Stimulated activated CD8-positive, alpha-beta memory T cell treated with anti-CD3 and anti-CD28 coated beads, Interleukin-15, amount 100 ng/mL, for 48 hours (primary cell): ENCODE measurements around the gene ARHGAP15.
"Not testable (repeated sequence)": the region's sequence is repeated elsewhere in the genome, so short reads cannot be mapped to it uniquely, and the experiment has no call there.

Experiments
- DNase-seq, 2 donors: peaks; one replicate each; pipeline ENCODE4 v3.0.0-alpha.2; 2020; ENCODE audit warnings: low read depth in 2 of 2

Gene ARHGAP15

DNA sequence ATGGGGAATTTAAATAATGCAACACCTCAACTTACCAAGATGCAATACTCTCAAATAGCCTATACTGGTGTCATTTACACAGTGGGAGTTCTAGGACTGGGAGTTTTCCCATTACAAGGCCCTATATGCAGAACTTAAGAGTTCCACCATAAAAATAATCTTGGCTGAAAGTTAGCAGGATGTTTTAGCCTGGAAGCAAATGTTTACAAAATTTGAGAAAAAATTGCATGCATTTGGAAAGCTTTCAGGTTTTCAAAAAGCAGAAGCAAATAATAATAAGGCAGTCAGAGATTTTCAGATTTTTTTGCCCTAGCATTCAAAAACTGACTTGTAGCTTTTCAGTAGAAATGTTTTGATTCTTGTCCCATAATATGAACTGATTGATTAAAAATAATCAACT lies 397.3 kb downstream of the ARHGAP15 start:
- no peak for DNase-seq

DNA sequence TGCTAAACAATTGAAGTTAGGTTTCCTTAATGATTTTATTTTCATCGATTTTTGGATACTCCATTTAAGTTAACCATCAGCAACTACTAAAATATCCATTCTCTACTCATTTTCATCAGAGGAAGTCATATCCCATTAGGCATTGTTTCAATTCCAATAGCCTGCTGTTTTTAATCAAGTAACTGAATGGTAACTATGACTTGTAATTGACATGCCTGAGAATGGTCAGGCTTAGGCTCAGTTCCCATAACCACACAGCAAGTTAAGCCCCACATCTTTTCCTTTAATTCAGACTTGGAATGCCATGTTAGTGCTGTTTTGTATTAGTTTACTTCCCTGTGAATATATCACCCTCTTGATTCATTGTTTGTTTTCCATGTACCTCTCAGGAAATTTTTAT lies 398.8 kb downstream of the ARHGAP15 start:
- no peak for DNase-seq

DNA sequence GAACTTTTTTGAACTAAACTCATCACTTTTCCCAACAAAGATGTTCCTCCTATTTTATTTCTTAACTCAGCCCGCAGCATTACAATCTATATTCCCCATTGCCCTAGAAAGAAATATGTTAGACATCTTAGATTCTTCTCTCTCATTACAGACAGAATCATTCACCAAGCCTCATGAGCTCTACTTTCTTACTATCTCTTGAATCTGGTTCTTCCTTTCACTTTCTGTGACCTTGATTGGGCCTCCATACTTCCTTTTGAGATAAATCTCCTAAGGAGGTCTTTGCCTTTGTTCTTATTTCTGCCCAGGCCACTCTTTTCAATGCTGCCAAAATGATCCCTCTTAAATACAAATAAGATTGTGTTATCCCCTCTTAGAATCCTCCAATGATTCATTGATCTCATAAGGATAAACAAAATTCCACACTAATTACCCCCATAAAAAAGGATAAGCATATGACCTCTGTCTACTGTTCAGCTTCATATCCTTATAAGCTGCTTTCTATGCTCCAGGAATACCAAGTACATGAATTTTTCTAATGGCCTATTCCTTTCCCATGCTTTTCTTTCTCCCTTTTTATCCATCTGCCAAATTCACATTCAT lies 400.0 kb downstream of the ARHGAP15 start:
- no peak for DNase-seq

DNA sequence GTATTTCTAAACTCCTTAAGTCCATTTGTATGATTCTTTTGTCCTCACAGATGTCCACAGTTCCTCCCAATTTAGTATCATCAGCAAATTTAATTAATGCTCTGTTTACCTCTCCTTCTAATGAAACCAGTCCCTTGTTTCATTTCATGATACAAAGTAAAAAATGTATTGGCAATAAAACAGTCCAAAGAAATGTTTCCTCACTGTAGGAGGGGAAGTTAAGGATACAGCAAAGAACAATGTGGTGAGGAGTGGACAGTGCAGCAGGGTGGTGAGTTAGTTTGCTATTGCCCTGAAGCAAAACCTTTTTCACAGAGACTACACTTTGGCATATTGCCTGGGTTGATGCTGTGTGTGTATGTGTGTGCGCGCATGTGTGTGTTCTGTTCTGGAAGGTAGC lies 401.5 kb downstream of the ARHGAP15 start:
- no peak for DNase-seq

DNA sequence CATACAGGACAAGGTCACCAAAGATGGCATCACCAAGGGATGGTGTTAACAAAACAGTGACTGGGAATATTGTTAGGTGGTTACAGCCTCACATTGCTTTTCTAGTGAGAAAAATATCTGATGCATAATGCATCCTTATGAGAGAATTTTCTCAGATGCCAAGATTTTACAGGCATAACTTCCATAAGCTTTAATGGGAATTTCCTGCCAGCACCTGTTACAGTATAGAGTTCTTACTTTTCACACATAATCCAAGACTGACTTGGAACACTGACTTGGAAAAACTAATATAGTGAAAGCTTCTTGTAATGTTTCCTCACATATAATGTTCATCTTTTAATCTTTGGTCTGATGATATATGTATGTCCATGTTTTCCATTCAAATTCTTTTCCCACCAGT lies 402.8 kb downstream of the ARHGAP15 start:
- DNase-seq, result no peak

DNA sequence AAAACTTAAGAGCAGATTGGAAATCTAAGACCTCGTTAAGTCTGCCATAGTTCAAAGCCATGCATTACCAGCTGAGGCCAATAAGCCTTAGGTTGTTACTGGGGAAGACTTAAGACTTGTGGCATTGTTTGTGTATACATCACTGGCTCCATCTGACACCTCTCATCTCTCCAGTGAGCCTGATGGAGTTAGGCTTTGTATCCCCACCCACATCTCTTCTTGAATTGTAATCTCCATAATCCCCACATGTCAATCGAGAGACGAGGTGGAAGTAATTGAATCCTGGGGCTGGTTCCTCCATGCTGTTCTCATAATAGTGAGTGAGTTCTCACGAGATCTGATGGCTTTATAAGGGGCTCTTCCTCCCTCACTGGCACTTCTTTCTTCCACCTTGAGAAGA lies 404.6 kb downstream of the ARHGAP15 start:
- DNase-seq, result no peak

DNA sequence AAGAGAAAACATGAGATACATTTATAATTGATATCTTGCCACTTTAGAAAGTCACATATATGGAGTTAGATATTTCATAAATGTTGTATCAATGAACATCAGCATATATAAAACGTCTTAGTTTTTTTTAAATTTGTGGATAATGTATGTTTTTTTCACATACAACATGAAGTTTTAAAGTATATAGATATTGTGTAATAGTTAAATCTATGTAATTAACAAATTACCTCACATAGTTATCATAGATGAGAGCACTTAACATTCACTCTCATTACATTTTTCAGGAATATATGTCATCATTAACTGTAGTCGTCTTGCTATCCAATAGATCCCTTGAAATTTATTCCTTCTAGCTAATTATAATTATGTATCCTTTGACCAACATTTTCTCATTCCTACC lies 406.6 kb downstream of the ARHGAP15 start:
- no peak for DNase-seq

DNA sequence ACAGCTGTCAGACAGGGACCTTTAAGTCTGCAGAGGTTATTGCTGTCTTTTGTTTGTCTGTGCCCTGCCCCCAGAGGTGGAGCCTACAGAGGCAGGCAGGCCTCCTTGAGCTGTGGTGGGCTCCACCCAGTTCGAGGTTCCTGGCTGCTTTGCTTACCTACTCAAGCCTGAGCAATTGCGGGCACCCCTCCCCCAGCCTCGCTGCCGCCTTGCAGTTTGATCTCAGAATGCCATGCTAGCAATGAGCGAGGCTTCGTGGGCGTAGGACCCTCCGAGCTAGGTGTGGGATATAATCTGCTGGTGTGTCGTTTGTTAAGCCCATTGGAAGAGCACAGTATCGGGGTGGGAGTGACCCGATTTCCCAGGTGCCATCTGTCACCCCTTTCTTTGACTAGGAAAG lies 412.7 kb downstream of the ARHGAP15 start:
- not testable (repeated sequence) for DNase-seq

DNA sequence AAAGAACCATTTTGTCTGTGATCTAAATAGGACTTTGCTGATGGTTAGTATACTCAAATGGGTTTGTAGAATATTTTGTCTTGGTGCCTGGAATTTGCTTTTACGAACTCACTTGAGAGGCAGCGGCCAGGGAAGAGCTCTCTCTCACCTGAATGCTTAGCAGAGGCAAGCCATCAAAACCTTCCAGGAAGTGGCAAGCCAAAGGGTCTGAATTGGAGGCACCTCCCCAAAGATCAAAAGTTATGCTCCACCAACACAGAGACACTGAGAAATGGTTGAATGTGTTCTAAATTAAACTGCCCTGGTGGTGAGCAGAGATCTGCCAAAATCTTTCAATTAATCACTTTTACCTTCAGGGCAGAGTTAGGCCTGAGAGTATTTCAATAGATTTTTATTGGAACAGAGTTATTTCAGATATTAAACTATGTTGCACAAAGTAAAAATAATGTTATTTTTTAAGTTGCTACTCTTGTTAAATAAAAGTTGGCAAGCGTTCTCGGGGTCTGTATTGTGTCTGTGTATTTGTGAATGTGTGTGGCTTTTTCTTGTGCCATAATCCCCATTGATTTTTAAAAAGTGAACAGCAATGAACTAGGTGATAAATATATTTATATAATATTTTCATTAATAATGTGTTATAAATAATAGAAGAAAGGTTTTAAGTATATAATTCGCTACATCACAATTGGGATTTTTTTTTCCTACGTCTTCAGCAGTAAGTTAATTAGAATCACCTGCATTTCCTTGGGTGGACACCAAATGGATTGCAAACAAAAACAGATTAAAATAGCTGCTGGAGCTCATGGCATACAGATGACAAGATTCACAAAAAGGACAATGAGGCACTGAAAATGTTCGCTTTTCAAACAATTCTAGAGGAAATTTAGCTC lies 416.1 kb downstream of the ARHGAP15 start:
- DNase-seq, result no peak

DNA sequence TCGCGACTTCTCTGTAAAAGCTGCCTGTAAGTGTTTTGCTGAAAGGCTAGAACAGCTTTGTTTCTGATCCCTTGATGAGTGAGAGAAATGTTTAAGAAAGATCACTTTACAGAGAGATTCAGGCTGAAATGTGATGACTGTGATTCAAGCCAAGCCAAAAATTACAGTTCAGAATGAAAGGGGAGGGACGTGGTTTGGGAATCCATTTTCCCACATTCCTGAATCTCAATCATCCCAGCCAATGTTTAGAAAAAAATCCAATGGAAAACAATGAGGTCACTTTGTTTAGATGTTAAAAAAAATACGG lies 416.7 kb downstream of the ARHGAP15 start:
- DNase-seq, result no peak

DNA sequence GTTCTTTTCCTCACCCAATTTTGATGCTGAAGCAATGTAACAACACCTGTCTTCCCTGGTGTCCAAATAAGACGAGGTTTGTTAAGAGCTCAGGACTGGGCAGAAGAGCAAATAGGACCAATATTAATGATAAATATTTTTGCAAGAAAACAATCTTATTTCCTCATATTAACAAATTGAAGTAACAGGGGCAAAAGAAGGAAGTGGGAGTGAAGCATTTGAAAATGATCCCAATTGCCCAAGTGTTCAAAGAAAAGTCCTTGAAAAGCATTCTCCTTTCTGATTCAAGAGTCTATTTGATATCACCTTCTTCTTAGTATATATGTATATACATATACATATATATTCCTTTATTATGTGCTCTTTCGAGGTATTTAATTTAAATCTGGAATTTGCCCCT lies 418.8 kb downstream of the ARHGAP15 start:
- DNase-seq, result no peak

DNA sequence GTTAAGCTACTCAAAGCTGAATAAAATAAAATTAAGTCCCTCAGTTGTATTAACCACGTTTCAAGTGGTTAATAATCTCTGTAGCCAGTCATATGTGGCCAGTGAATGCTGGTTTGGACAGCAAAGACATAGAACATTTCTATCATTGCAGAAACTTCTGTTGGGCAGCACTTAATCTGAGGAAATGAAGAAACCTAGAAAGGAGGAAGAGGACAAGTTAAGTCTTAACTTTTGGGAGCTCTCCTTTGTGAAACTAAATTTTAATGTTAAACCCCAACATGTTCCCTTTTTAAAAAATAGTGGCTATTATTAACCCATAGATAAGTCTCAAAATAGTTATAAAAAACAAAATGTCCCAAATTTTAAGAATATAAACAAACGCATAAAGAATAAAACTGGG lies 421.3 kb downstream of the ARHGAP15 start:
- no peak for DNase-seq

DNA sequence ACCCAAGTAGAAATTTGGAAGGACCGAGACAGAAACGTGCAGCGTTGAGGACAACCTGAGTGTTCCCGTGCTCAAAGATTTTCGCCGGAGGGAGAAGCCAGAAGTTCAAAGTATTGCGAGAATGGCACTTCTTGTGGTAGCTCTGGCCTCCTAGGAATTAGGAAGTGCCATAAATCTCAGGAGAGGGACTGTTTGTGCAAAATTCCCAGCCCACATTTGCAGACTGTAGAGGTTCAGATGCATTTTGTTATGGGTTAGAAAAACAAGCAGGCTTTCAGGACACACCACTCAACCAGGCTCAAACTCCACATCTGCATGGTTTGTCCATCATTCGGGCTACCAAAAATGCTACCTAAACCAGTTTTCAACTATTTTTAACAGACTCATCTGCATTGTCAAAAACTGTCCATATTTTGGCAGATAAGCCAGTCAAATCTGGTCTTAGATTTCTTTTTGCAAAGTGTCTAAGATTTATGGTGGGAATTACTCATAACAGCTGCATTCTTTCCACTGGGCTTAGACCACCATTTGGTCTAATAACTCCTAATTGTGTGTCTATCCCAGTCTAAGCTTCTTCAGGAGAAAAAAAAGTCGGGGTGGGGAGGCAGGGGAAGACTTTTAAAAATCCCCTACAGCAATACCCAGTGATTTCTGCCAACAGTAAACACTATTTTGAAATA lies 422.9 kb downstream of the ARHGAP15 start:
- DNase-seq, result no peak

DNA sequence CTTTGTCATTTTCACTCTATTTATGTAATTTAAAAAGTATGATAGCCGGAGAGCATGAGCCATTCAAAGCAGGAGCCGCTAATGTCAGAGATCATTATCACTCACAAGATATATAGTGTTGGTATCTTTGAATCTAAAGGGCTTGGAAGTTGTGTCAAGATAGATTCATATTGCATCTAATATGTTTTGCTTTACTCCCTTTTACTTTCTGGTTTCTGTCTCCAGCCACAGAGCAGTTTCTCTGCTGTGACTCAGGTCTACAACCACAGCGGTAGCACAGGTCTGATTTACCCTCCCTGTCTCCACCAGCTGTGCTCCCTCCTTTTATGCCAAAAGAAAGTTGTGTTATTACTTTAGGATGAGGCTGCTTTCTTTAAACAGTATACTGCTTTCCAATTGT lies 424.0 kb downstream of the ARHGAP15 start:
- DNase-seq, result peak; percentile 9 to 13

DNA sequence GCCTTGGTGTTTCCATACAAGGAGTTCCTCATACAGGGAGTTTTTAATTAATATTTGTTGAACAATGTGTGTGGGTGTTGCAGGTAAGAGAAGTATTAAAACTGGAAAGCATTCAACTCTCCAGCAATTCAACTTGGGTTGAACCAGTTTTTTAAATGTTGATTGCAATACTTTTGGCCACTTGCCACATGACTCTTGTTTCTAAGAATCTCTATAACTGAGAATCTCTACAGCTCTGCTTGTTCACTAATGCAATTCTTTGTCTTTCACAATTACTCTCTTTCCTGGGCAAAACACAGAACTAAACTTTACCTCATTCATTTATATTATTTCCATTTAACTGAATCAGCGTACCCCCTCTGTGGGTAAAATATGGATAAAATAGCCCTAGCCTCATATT lies 429.4 kb downstream of the ARHGAP15 start:
- no peak for DNase-seq

DNA sequence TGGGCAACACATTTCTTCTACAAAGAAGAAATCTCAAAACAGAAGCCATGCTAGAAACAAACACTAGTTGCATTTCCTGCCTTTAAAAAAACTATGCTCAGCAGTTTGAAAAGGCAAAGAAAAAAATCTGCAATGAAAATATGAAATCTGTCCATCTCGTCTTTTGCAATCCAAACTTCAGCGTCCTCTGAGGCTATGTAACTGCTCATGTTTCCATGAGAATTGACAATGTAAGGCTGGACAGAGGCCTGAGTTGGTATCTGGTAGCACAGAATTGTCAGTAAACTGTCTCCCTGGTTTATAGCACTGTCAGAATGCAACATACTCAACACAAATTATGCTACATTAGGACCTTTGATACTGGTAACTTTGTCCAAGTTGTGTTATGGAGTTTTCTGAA lies 429.9 kb downstream of the ARHGAP15 start:
- DNase-seq, result no peak

DNA sequence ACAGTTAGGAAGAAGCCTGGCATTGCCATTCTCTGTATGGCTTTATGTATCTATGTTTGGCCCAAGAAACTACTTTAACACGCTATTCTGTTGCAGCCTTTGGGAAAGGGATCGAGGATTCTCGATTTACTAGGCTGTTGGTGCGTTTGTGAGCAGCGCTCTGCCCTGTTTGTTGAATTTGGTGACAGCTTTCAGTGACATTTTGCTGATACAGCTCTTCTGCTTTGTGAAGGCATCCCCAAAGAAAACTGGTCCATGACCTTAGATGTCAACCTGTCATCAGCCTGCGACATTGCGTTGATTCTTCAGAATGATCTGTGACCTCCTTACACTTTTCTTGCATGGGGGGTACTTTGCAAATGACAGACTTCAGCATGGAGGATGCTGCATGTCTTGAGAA lies 431.5 kb downstream of the ARHGAP15 start:
- no peak for DNase-seq

DNA sequence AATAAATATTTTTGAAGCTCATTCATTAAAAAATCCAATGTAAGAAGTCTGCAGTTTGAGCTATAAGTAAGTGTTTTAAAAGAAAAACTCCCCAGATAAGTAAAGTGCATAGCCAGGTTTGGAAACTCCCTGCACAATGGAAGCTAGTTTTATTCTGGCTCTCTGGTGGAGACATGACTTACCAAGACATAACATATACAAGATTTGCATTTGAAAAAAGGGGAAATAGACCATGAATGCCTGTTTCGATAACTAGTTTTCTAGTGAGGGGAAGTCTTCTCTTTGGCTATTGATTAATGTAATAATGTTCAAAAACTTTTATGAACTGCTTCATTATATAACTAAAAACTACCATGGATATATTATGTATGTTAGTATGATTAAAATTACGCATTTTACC lies 435.2 kb downstream of the ARHGAP15 start:
- no peak for DNase-seq

DNA sequence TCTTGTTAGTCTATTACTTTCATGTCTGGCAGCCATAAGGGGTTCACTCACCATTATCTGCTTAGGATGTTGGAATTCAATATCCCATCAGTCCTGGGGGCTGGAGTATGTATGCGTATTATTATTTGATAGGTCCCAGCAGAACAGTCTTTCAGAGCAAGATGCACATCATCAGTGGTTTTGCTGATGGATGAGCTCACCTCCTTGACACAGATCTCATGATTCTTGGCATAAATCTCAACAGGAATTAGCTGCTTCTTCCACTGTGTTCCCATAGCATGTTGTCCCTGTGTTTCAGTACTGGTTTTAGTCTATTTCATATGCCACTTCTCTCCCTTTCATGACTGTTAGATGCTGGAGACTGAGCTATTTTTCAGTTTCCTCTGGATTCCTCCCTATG lies 442.5 kb downstream of the ARHGAP15 start:
- DNase-seq, result no peak

DNA sequence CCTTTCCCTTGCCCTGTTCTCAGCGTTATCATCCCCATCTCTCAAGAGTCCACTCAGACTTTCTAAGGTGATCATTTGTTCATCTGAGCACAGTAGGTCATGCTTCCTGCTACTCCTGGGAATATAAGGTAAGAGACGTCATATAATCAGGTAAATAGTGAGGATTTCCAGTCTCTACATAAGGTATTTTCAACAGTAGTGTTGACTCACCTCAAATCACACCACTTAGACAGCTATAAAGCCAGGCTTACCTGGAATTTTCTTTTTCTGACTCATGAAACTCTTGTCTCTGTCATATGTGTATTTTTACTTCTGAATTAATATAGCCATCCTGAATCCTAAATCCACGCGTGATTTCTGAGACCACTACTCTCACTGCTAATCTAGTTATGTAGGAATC lies 443.2 kb downstream of the ARHGAP15 start:
- no peak for DNase-seq

DNA sequence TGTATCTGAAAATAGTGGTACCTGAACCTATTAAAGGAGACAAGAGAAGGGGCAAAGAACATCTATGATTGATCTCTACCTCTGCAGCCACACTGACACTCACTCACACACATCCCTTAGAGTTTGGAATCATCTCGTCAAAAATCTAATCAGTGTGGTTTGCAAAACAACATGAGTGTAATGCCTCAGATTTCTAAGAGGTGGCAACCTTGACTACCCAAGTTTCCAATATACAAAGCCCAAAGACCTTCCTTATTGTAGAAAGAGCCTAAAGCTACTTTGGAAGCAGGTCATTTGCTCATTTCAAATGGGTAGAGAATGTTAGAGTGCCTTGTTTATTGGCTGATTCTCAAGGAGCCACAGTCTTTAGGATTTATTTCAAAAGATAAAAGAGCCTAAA lies 444.9 kb downstream of the ARHGAP15 start:
- DNase-seq, result no peak

DNA sequence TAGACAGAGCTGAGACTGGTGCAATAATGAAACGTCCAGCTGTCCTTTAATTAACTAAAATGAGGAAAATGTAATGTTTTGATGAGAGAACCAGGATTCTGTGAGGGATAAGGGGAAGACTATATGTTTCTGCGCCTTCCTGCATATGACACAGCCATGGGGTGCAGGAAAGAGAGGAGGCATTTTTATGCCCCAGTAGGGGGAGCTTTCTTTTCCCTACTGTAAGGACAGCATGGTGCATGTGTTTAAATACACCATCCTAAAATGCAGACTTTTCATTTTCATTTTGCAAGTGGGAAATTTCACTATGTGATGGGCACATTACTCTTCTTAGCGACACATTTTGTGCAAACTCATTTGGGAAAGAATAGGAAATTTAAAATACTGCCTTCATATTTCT lies 446.1 kb downstream of the ARHGAP15 start:
- DNase-seq, result no peak

DNA sequence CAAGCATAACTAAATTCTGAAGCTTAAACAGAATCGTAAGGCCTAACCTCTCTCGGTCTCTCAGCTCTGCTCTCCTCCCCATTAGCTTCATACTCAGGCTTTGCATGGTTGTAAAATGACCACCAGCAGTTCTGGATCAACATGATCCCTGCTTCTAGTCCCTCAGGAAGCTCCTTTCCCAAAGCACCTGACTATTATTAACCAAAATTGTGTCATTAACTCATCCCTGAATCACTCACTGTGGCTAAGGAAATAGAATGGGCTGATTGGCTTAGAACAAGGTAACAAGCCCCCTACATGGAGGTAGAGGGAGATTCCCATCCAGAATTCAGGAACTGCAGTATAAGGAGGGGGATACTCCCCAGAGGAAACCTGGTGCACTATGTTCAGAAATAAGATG lies 448.3 kb downstream of the ARHGAP15 start:
- DNase-seq, result no peak
